ENCODE data around the gene GNAI3.

GRCh38 chr1:109658533-109659042 lies 110.2 kb downstream of the GNAI3 start:
- no peak for TF ChIP-seq CTCF (IDR thresholded peaks at IDR 0.05; ENCODE audit: insufficient read depth, low read length, poor library complexity, severe bottlenecking)
- TF ChIP-seq EZH2phosphoT487 (conservative IDR thresholded peaks at IDR 0.05; ENCODE audit: low read length), result no peak

Data from SU-DHL-6 (cell line).